Measurements from ENCODE around the gene PLD4. TPM values are rescaled to one million over a fixed set of nuclear protein-coding genes. Genes with fewer than 3 reads are reported as not detected.

PLD4 gene
- total RNA-seq, 1 donor from 2014 or later, result 0.16 TPM

DNA sequence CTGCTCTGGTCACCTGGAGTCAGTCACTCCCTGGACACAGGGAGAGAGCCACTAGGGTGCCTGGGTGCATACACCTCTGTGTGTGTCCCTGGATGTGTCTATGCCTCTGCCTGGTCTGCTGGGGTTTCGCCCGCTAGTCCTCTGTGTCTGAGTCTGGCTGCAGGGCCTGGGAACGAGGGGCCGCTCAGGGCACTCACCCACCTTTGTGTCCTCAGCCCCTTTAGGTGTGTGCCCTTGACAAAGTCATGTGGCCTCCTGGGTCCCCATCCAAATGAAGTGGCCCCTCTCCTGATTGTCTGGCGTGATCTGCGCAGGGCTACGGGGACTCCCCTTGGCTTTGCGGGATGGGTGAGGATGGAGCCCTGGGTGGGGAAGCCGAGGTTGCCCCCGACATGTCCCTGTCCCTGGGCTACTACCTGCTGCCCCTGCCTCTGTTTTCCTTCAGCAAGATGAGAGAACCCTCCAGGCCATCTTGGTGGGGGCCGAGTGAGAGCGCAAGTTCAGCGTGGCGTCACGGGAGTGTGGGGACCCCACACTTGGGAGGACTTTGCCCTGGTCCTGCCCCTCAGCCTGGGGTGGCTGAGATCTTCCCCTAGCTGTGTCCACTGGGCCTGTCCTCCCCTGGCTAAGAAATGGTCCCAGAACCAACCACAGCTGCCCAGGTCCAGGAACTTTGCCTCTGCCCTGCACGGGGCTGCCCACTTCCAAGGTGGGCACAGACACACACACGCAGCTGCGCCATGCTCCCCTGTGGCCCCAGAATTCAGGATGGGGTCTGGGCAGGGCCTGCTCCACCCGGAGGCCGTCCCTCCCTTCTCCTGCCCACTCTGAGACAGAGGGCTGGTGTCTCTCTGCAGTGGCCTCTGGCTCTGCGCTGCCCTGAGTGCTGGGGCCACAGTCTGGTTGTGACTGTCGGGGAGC lies 56.2 kb downstream of the PLD4 start:
- no peak for DNase-seq (ENCODE audit: low spot score)
- intact Hi-C loops (cut with micrococcal nuclease), result no loop called here
- Mint-ChIP-seq H3K27me3 (ENCODE audit: low read depth) (peaks cover 19% of the 10 kb centered on the region), H3K4me3 (ENCODE audit: low read depth) (no peak overlapping the region), H3K27ac (no peak overlapping the region), H3K9me3 (no peaks in the 10 kb centered on the region), H3K36me3 (ENCODE audit: low read depth) (no peaks in the 10 kb centered on the region), H3K4me1 (ENCODE audit: low read depth) (peaks cover 5% of the 10 kb centered on the region)

DNA sequence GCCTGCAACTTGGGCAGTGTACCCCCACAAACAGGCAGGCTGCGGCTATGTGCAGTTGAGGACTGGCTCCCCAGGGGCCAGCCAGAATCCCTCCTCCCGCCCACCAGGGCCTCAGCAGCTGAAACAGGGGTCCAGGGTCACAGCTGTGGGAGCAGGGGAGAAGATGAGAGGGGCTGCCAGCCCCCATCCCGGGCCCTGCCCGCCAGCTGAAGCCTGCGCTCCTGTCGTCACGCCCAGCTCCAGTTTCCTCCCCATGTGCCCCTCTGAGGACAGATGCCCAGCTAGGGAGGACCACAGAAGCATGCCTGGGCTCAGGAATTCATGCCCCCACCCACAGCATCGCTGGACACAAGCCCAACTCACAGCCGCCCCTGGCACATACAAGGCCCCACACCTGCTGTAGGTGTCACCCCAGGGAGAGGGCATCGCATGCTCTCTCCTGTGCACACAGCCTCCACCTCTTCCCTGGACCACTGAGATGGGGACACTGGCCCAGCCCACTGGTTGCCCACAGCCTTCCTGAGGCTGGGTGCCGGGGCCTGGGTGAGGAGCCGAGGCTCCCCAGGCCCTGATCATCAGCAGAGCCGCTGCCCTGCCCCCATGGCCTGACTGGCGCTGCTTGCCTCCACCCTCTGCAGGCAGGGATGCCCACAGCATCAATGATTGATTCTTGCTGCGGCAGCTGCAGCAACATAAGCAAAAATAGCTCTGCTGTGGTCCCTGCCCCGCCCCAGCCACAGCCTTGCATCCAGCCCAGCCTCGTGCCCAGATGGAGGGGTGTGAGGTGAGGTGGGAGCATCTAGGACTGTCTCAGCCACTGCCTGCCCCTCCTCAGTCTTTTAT lies 57.2 kb downstream of the PLD4 start:
- Mint-ChIP-seq H3K36me3 (ENCODE audit: low read depth) (no peaks in the 10 kb centered on the region), H3K9me3 (no peaks in the 10 kb centered on the region), H3K27ac (no peak overlapping the region), H3K4me1 (ENCODE audit: low read depth) (peaks cover 3% of the 10 kb centered on the region), H3K27me3 (ENCODE audit: low read depth) (peaks cover 16% of the 10 kb centered on the region), H3K4me3 (ENCODE audit: low read depth) (no peak overlapping the region)
- DNase-seq (ENCODE audit: low spot score), result no peak
- intact Hi-C loops (cut with micrococcal nuclease), result no loop called here

DNA sequence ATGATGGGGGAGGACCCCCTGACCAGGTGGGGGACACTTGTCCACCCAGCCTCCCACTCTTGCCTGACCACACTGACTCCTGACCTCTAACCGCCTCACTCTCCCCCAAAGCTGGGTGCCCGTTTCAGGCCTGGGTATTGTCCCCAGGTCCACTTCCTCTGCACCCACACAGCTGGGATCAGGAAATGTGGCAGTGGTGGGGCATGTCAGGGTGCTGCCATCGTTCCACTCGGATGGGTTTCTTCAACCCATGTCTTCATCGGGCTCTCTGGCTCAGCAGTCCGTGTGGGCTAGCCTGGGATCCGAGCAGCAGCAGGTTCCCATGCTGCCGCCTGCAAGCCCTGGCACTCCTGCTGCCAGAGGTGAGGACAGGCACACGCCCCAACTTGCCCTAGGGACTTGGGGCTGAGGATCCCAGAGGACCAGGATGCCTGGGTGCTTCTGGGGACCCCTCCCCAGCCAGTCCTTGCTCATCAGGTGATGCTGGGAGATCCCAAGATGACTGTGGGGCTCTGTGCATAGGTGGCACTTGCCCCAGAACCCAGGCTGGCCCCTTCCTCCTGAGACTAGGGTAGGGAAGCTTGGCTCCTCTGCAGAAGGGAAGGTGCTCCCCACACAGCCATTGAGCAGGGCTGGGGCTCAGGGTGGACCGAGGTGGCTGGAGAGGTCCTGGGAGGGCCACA lies 58.0 kb downstream of the PLD4 start:
- H3K9me3 Mint-ChIP-seq, result no peaks in the 10 kb centered on the region
- no peaks in the 10 kb centered on the region for H3K36me3 Mint-ChIP-seq (ENCODE audit: low read depth)
- peaks cover 18% of the 10 kb centered on the region for H3K27me3 Mint-ChIP-seq (ENCODE audit: low read depth)
- peaks cover 5% of the 10 kb centered on the region for H3K4me1 Mint-ChIP-seq (ENCODE audit: low read depth)
- no peak overlapping the region for H3K27ac Mint-ChIP-seq
- intact Hi-C loops (cut with micrococcal nuclease), result no loop called here
- H3K4me3 Mint-ChIP-seq (ENCODE audit: low read depth), result no peak overlapping the region
- no peak for DNase-seq (ENCODE audit: low spot score)

Other genes with a start within 250 kb of the PLD4 start
- 93.7 and 93.8 TPM in 2 replicates for gene INF2, start 235.3 kb upstream of the PLD4 start, total RNA-seq
- gene ADSS1, start 200.7 kb upstream of the PLD4 start, total RNA-seq, result 1.1 and 2.4 TPM in 2 replicates
- gene SIVA1, start 171.7 kb upstream of the PLD4 start, total RNA-seq, result 96.0 and 104 TPM in 2 replicates
- 145 TPM in 2 replicates for gene AKT1, start 129.1 kb upstream of the PLD4 start, total RNA-seq
- 5.2 and 5.4 TPM in 2 replicates for gene ZBTB42, start 123.8 kb upstream of the PLD4 start, total RNA-seq
- gene CEP170B, start 59.6 kb upstream of the PLD4 start, total RNA-seq, result 8.5 TPM in 2 replicates
- 0.02 and 0.07 TPM in 2 replicates for gene AHNAK2, start 53.5 kb downstream of the PLD4 start, total RNA-seq
- gene CLBA1, start 60.9 kb downstream of the PLD4 start, total RNA-seq, result 0.94 and 1.4 TPM in 2 replicates
- 47.7 and 49.6 TPM in 2 replicates for gene CDCA4, start 96.2 kb downstream of the PLD4 start, total RNA-seq
- gene GPR132, start 140.6 kb downstream of the PLD4 start, total RNA-seq, result 27.1 and 29.8 TPM in 2 replicates
- 2.6 and 3.2 TPM in 2 replicates for gene JAG2, start 243.9 kb downstream of the PLD4 start, total RNA-seq

All from activated T-helper 2 cell treated with anti-CD3 and anti-CD28 coated beads, Interferon-gamma antibody, Interleukin-2, Interleukin-4, amounts not matched to agents 10 μg/mL and 5 μg/mL and 100 μg/mL, durations not matched to agents 14 hours and 24 hours and 36 hours (primary cell).